WTC11 (cell line): ENCODE data around the gene MACROD2.

Experiments used
- CBFB ChIP-seq: sonication (generic); formaldehyde crosslinking; IDR thresholded peaks from 2 replicates; pipeline ENCODE4 v1.8.1; 2022; ENCODE audit warnings: mild to moderate bottlenecking, low read depth, missing genetic modification reagents
- CTCF ChIP-seq: fragments of 200-600 bp; IDR thresholded peaks from 2 replicates; pipeline ENCODE4 v1.8.0; 2022; ENCODE audit warnings: antibody characterized with exemption
- ESRRA ChIP-seq: sonication (generic); formaldehyde crosslinking; IDR thresholded peaks from 2 replicates; pipeline ENCODE4 v1.8.1; 2022; ENCODE audit warnings: mild to moderate bottlenecking, missing genetic modification reagents, borderline replicate concordance
- NFYB ChIP-seq: sonication (generic); formaldehyde crosslinking; conservative IDR thresholded peaks from 2 replicates; pipeline ENCODE4 v1.8.0; 2022; ENCODE audit warnings: low read depth, missing genetic modification reagents
- NR1H2 ChIP-seq: sonication (generic); formaldehyde crosslinking; IDR thresholded peaks from 2 replicates; pipeline ENCODE4 v1.9.0; 2021; ENCODE audit warnings: mild to moderate bottlenecking, moderate library complexity, missing genetic modification reagents
- NR3C1 ChIP-seq: sonication (generic); formaldehyde crosslinking; conservative IDR thresholded peaks from 2 replicates; pipeline ENCODE4 v1.8.1; 2023; ENCODE audit warnings: low read depth, mild to moderate bottlenecking, missing genetic modification reagents
- OVOL2 ChIP-seq: fragments of 250-450 bp; sonication (Bioruptor Pico); IDR thresholded peaks from 2 replicates; pipeline ENCODE4 v1.9.0; 2021; ENCODE audit warnings: mild to moderate bottlenecking, borderline replicate concordance
- SP1 ChIP-seq: sonication (generic); formaldehyde crosslinking; conservative IDR thresholded peaks from 2 replicates; pipeline ENCODE4 v1.8.1; 2022; ENCODE audit warnings: missing genetic modification reagents
- USF2 ChIP-seq: sonication (generic); formaldehyde crosslinking; IDR thresholded peaks from 2 replicates; pipeline ENCODE4 v1.8.1; 2023; ENCODE audit warnings: mild to moderate bottlenecking, missing genetic modification reagents, moderate library complexity
- ZNF121 ChIP-seq: sonication (generic); formaldehyde crosslinking; IDR thresholded peaks from 2 replicates; pipeline ENCODE4 v1.8.0; 2023; ENCODE audit warnings: missing genetic modification reagents
- TF ChIP-seq, protein P1 (sequence below): sonication (generic); formaldehyde crosslinking; IDR thresholded peaks from 2 replicates; pipeline ENCODE4 v1.8.0; 2022; ENCODE audit warnings: mild to moderate bottlenecking, missing genetic modification reagents

DNA sequence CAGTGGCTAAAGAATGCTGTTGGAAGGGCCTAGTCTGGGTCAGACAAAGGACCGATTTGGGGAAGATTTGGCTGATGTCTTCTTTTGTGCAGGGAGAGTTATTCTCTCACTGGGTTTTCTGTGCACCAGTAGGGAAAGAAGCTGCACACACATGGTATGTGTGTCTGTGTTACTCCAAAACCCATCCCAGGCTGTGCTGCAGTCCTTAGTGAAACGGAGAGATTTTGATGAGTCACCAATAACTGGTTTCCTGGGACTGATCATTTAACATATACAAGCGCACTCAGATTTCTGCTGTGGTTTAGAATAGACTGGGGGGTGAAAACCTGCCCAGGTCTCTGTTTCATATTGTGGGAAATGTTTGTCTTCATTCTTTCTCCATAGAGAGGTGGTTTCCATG, 1528.1 kb downstream of the MACROD2 start:
- TF ChIP-seq NFYB (CRISPR knock-in tag) (no peak), OVOL2 (CRISPR knock-in tag) (no peak), CTCF (no peak), NR1H2 (no peak), SP1 (CRISPR knock-in tag) (no peak), ZNF121 (CRISPR knock-in tag) (no peak), USF2 (CRISPR knock-in tag) (no peak), NR3C1 (CRISPR knock-in tag) (no peak), CBFB (CRISPR knock-in tag) (no peak), ESRRA (CRISPR knock-in tag) (no peak)
- TF ChIP-seq, protein P1, sequence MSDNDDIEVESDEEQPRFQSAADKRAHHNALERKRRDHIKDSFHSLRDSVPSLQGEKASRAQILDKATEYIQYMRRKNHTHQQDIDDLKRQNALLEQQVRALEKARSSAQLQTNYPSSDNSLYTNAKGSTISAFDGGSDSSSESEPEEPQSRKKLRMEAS (CRISPR knock-in tag) = no peak
